Right hindlimb (tissue), 1 donor: ENCODE measurements around the gene MAP2.

Experiments
- DNase-seq: peaks from one replicate; pipeline ENCODE4 v3.0.0-alpha.2; 2018

MAP2 gene

GRCh38 chr2:209671020-209671680 lies 247.3 kb downstream of the MAP2 start:
- DNase-seq = no peak

GRCh38 chr2:209673811-209674210 lies 250.0 kb downstream of the MAP2 start:
- no peak for DNase-seq

- DNase-seq = no peak
Observed at GRCh38 chr2:209680596-209680995, 256.7 kb downstream of the MAP2 start.

- no peak for DNase-seq
Observed at GRCh38 chr2:209681201-209681735, 257.4 kb downstream of the MAP2 start.

- no peak for DNase-seq
Observed at GRCh38 chr2:209682646-209683045, 258.8 kb downstream of the MAP2 start.

- no peak for DNase-seq
Observed at GRCh38 chr2:209685340-209685739, 261.5 kb downstream of the MAP2 start.

GRCh38 chr2:209685963-209686362 lies 262.1 kb downstream of the MAP2 start:
- no peak for DNase-seq

- DNase-seq = no peak
Observed at GRCh38 chr2:209686448-209686847, 262.6 kb downstream of the MAP2 start.

- no peak for DNase-seq
Observed at GRCh38 chr2:209687323-209687969, 263.6 kb downstream of the MAP2 start.

- no peak for DNase-seq
Observed at GRCh38 chr2:209688385-209688784, 264.5 kb downstream of the MAP2 start.

- DNase-seq = no peak
Observed at GRCh38 chr2:209690029-209690754, 266.3 kb downstream of the MAP2 start.

GRCh38 chr2:209694748-209695147 lies 270.9 kb downstream of the MAP2 start:
- no peak for DNase-seq

GRCh38 chr2:209696836-209697711 lies 273.2 kb downstream of the MAP2 start:
- DNase-seq = no peak

- DNase-seq = no peak
Observed at GRCh38 chr2:209702775-209703174, 278.9 kb downstream of the MAP2 start.

- no peak for DNase-seq
Observed at GRCh38 chr2:209713219-209713618, 289.4 kb downstream of the MAP2 start.

GRCh38 chr2:209719034-209719433 lies 295.2 kb downstream of the MAP2 start:
- no peak for DNase-seq

- DNase-seq = no peak
Observed at GRCh38 chr2:209721497-209721896, 297.6 kb downstream of the MAP2 start.

- DNase-seq = no peak
Observed at GRCh38 chr2:209726311-209726710, 302.5 kb downstream of the MAP2 start.

- no peak for DNase-seq
Observed at GRCh38 chr2:209727077-209727476, 303.2 kb downstream of the MAP2 start.

GRCh38 chr2:209734805-209735204 lies 311.0 kb downstream of the MAP2 start:
- no peak for DNase-seq

GRCh38 chr2:209741953-209742352 lies 318.1 kb downstream of the MAP2 start:
- DNase-seq = no peak

- no peak for DNase-seq
Observed at GRCh38 chr2:209753020-209753419, 329.2 kb downstream of the MAP2 start.

- no peak for DNase-seq
Observed at GRCh38 chr2:209757163-209757562, 333.3 kb downstream of the MAP2 start.
